Measurements from ENCODE around the gene KIF22. TPM values are rescaled to one million over a fixed set of nuclear protein-coding genes. Genes with fewer than 3 reads are reported as not detected.

The KIF22 gene
- total and polyA plus RNA-seq, 9 of the 15 experiments (the other 6 are each of a cell fraction or from before 2014, with no cell fraction given), result 8.7 to 232 (median 131) TPM

DNA sequence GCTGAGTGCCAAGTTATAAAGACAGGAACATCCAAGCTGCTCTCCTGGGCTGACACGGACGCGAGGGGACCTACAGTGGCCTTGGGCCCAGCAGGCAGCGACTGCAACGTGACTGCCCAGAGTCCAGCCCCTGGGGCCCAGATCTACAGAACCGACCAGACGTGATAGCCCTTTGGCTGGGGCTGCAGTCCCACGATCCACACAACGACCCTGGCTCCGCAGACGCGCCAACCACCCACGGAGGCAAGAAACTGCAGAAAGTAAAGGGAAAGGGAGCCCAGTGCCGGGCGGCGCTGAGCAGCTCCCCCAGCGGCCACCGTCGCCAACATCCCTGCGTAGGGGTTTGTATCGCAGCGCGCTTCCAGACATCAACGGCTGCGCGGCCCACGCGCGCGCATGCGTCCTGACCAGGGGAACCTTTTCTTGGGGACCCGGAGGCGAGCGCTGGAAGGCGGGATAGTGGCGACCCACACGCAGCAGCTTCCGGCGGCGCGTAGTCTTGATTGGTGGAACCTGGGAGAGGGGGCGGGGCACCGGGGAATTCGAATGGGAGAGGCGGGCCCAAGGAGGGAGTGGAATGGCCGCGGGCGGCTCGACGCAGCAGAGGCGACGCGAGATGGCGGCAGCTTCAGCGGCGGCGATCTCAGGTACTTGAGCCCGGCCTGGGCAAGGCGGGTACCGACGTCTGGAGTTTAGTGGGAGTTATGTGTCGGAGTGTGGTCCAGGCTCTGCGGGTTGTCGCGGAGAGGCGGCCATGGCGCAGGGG lies at the start of gene KIF22 (continued):
- TF ChIP-seq, protein P1, sequence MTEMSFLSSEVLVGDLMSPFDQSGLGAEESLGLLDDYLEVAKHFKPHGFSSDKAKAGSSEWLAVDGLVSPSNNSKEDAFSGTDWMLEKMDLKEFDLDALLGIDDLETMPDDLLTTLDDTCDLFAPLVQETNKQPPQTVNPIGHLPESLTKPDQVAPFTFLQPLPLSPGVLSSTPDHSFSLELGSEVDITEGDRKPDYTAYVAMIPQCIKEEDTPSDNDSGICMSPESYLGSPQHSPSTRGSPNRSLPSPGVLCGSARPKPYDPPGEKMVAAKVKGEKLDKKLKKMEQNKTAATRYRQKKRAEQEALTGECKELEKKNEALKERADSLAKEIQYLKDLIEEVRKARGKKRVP (CRISPR knock-in tag; IDR thresholded peaks at IDR 0.05), result 0 out of 2 replicates have a peak, but pooled peaks have one; percentile 54
- TF ChIP-seq NONO (IDR thresholded peaks at IDR 0.05; ENCODE audit: low read depth in 2 of 2, low read length in 1 of 2), result peak in 1 of 2 experiments; percentile 42; a peak in 1 of 4 replicates
- TF ChIP-seq ZNF75A (CRISPR knock-in tag; IDR thresholded peaks at IDR 0.05), result no peak
- peak; percentile 59 for TF ChIP-seq SMARCC2 (IDR thresholded peaks at IDR 0.05; ENCODE audit: low read depth)
- TF ChIP-seq PTTG1 (tag; IDR thresholded peaks at IDR 0.05; ENCODE audit: low read depth), result no peak
- TF ChIP-seq, protein P2, sequence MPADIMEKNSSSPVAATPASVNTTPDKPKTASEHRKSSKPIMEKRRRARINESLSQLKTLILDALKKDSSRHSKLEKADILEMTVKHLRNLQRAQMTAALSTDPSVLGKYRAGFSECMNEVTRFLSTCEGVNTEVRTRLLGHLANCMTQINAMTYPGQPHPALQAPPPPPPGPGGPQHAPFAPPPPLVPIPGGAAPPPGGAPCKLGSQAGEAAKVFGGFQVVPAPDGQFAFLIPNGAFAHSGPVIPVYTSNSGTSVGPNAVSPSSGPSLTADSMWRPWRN (IDR thresholded peaks at IDR 0.05; ENCODE audit: low read depth), result peak; percentile 48; the same call in 1 of the 2 replicates
- TF ChIP-seq KHSRP (IDR thresholded peaks at IDR 0.05), result no peak
- no peak for TF ChIP-seq ZNF140 (CRISPR knock-in tag; IDR thresholded peaks at IDR 0.05)
- no peak for TF ChIP-seq RBM15 (IDR thresholded peaks at IDR 0.05; ENCODE audit: insufficient read depth, low read length)
- TF ChIP-seq E2F4 (CRISPR knock-in tag; IDR thresholded peaks at IDR 0.05; ENCODE audit: low read depth), result peak; percentile 94
- TF ChIP-seq PHF21A (IDR thresholded peaks at IDR 0.05; ENCODE audit: borderline replicate concordance, low read depth), result 0 out of 2 replicates have a peak, but pooled peaks have one; percentile 59
- TF ChIP-seq CAMTA2 (CRISPR knock-in tag; conservative IDR thresholded peaks at IDR 0.05), result no peak
- no peak for TF ChIP-seq ELF2 (CRISPR knock-in tag; IDR thresholded peaks at IDR 0.05)
- TF ChIP-seq CBFA2T3 (IDR thresholded peaks at IDR 0.05), result no peak; the same call in 1 of the 2 replicates
- no peak for TF ChIP-seq RNF219 (CRISPR knock-in tag; IDR thresholded peaks at IDR 0.05)
- no peak for TF ChIP-seq TCFL5 (CRISPR knock-in tag; conservative IDR thresholded peaks at IDR 0.05)
- no peak for TF ChIP-seq BCL6 (CRISPR knock-in tag; IDR thresholded peaks at IDR 0.05)
- peak; percentile 70 for TF ChIP-seq POLR2AphosphoS5 (IDR thresholded peaks at IDR 0.05; ENCODE audit: control insufficient read depth, insufficient read depth, low read depth, low read length)
- no peak for TF ChIP-seq ASH1L (IDR thresholded peaks at IDR 0.05; ENCODE audit: borderline replicate concordance, low read depth, partially characterized antibody)
- TF ChIP-seq ILK (tag; IDR thresholded peaks at IDR 0.05; ENCODE audit: borderline replicate concordance, low read depth), result no peak
- peak; percentile 53 for TF ChIP-seq CTCFL (IDR thresholded peaks at IDR 0.05; ENCODE audit: borderline replicate concordance, insufficient read depth, low read depth, low read length, poor library complexity, severe bottlenecking)

Measured in K562 (cell line).